KMS-11 (cell line): Measurements from ENCODE around the gene FRY.

Source experiments
- H2AFZ ChIP-seq: fragments of 200-600 bp; sonication (generic); 2 replicates; pipeline ENCODE4 v1.6.1; 2016; ENCODE audit warnings: antibody characterized with exemption, mixed run types, low read depth
- H3K27ac ChIP-seq: fragments of 200-600 bp; sonication (generic); 2 replicates; pipeline ENCODE4 v1.6.1; 2016; ENCODE audit warnings: mild to moderate bottlenecking, mixed run types
- H3K27me3 ChIP-seq: fragments of 200-600 bp; sonication (generic); 2 replicates; pipeline ENCODE4 v1.6.1; 2017; ENCODE audit warnings: mild to moderate bottlenecking, low read depth, mixed run types, moderate library complexity; ENCODE audit not compliant: insufficient read depth
- H3K36me3 ChIP-seq: fragments of 200-600 bp; sonication (generic); 2 replicates; pipeline ENCODE4 v1.6.1; 2017; ENCODE audit warnings: mild to moderate bottlenecking, mixed run types; ENCODE audit not compliant: insufficient read depth
- H3K4me1 ChIP-seq: fragments of 200-600 bp; sonication (generic); 2 replicates; pipeline ENCODE4 v1.6.1; 2016; ENCODE audit warnings: mild to moderate bottlenecking, low read depth, mixed run types; ENCODE audit not compliant: poor library complexity, severe bottlenecking
- H3K4me2 ChIP-seq: fragments of 200-600 bp; sonication (generic); 2 replicates; pipeline ENCODE4 v1.7.0; 2016; ENCODE audit warnings: mild to moderate bottlenecking, mixed run types
- H3K4me3 ChIP-seq: fragments of 200-600 bp; sonication (generic); IDR thresholded peaks from 2 replicates; pipeline ENCODE4 v1.6.1; 2017; ENCODE audit warnings: low read depth, low read length, mixed read lengths; ENCODE audit not compliant: insufficient read depth
- H3K79me2 ChIP-seq: fragments of 200-600 bp; sonication (generic); 2 replicates; pipeline ENCODE4 v1.6.1; 2016; ENCODE audit warnings: low read depth, mixed run types; ENCODE audit not compliant: insufficient read depth
- H3K9ac ChIP-seq: fragments of 200-600 bp; sonication (generic); 2 replicates; pipeline ENCODE4 v1.6.1; 2016; ENCODE audit warnings: mild to moderate bottlenecking, mixed run types
- H4K20me1 ChIP-seq: fragments of 200-600 bp; sonication (generic); 2 replicates; pipeline ENCODE4 v1.6.1; 2016; ENCODE audit warnings: mild to moderate bottlenecking, mixed run types; ENCODE audit not compliant: insufficient read depth
- CTCF ChIP-seq: fragments of 200-600 bp; sonication (generic); conservative IDR thresholded peaks from 2 replicates; pipeline ENCODE4 v1.6.1; 2017; ENCODE audit warnings: low read depth, mild to moderate bottlenecking, antibody characterized with exemption, low read length, moderate library complexity, mixed read lengths

The FRY gene

DNA sequence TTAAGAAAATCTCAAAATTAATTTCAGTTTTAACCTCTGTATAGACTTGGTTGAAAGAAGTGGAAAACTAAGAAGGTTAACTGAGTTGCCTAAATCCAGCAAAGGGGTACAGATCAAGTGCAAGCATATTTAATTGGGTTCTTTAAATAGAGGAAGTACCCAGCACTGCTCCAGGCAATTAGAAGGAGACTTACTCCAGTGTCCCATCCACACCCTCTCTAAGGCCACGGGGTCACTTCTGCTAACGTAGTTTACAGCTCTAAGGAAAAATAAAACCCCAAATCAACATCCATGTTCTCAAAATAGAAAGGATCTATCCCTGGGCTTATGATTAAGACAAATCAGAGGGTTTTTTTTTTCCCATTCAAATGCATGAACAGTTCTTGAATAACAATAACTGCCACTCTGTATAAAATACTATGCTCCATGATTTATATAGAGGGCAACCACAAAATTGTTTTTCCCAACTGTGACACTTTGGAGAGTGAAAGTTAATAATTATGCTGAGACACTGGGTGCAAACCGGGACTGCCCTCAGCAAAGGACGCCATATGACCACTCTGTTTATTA is 4.6 kb downstream of the FRY start:
- H3K4me2 ChIP-seq, result no peak overlapping the region
- H3K27me3 ChIP-seq, result no peaks in the 10 kb centered on the region
- no peak overlapping the region for H3K4me3 ChIP-seq
- no peaks in the 10 kb centered on the region for H3K79me2 ChIP-seq
- H3K9ac ChIP-seq, result no peak overlapping the region
- H3K36me3 ChIP-seq, result no peaks in the 10 kb centered on the region
- H4K20me1 ChIP-seq, result no peaks in the 10 kb centered on the region
- H3K27ac ChIP-seq, result no peak overlapping the region
- no peak overlapping the region for H2AFZ ChIP-seq
- no peak for TF ChIP-seq CTCF
- H3K4me1 ChIP-seq, result no peaks in the 10 kb centered on the region

GRCh38 chr13:32036757-32037156 is 5.2 kb downstream of the FRY start:
- Histone ChIP-seq H3K79me2 (no peaks in the 10 kb centered on the region), H2AFZ (no peak overlapping the region), H3K4me3 (no peak overlapping the region), H3K9ac (no peak overlapping the region), H3K4me1 (no peaks in the 10 kb centered on the region), H3K36me3 (no peaks in the 10 kb centered on the region), H3K27me3 (no peaks in the 10 kb centered on the region), H3K27ac (no peak overlapping the region), H4K20me1 (no peaks in the 10 kb centered on the region), H3K4me2 (no peak overlapping the region)
- TF ChIP-seq CTCF, result no peak

DNA sequence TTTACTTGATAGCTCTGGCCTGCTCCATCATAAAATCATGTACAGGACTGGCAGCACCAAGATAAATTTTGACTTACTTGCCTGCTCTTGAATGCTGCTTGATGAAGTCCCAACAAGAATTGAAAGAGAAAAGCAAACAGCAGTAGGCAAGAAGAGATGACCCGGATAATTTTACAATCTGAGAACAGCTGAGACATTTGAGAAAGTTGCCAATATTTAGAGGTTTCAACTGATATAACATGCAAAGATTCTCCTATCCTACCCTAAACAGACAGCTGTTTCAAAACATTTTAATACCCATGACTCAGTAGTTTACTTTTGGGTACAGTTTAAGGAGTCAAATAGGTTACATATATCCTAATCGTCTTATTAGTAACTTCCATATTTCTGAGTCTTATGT is 5.9 kb downstream of the FRY start:
- Histone ChIP-seq H3K4me2 (no peak overlapping the region), H3K27ac (no peak overlapping the region), H3K36me3 (no peaks in the 10 kb centered on the region), H2AFZ (no peak overlapping the region), H3K4me1 (no peaks in the 10 kb centered on the region), H3K4me3 (no peak overlapping the region), H4K20me1 (no peaks in the 10 kb centered on the region), H3K79me2 (no peaks in the 10 kb centered on the region), H3K27me3 (no peaks in the 10 kb centered on the region), H3K9ac (no peak overlapping the region)
- TF ChIP-seq CTCF, result no peak

GRCh38 chr13:32038343-32038742 is 6.8 kb downstream of the FRY start:
- Histone ChIP-seq H3K79me2 (no peaks in the 10 kb centered on the region), H3K36me3 (no peaks in the 10 kb centered on the region), H3K4me1 (no peaks in the 10 kb centered on the region)

More at GRCh38 chr13:32038343-32038742, 6.8 kb downstream of the FRY start:
- no peak overlapping the region for H3K9ac ChIP-seq
- H3K4me3 ChIP-seq, result no peak overlapping the region
- H2AFZ ChIP-seq, result no peak overlapping the region
- no peak overlapping the region for H3K27ac ChIP-seq
- no peaks in the 10 kb centered on the region for H4K20me1 ChIP-seq
- no peak for TF ChIP-seq CTCF
- no peaks in the 10 kb centered on the region for H3K27me3 ChIP-seq
- H3K4me2 ChIP-seq, result no peak overlapping the region
